Naive thymus-derived CD8-positive, alpha-beta T cell (primary cell): ENCODE results near the gene ADGRG4. TPM values are rescaled to one million over a fixed set of nuclear protein-coding genes. Genes with fewer than 3 reads are reported as not detected.

ENCODE experiments used
- ATAC-seq, 2 donors: fragments of 150-1000 bp; cut with Tn5 transposase in 1 of 2; sonication (Bioruptor Pico), chemical (Tn5 transposase) in 1 of 2; 1 replicate in 1 of 2; 2 replicates in 1 of 2; pipeline ENCODE4 v1.10.0; 2021; ENCODE audit warnings: mild to moderate bottlenecking in 2 of 2, moderate library complexity in 2 of 2
- POLR2A ChIA-PET: fragments of 350-600 bp; sonication (Branson Sonifier 250); formaldehyde crosslinking; loops from one replicate; lab custom pipeline; 2021; ENCODE audit warnings: antibody characterized with exemption; lab: Charles Lee
- DNase-seq, 10 donors: peaks; one replicate each; pipeline versions ENCODE4 v3.0.0 to v3.0.0-alpha.2; 2020 to 2022
- H3K27ac Mint-ChIP-seq, 10 donors: one replicate each; pipeline ENCODE4 v1.8.0; 2020 to 2022; ENCODE audit warnings: mild to moderate bottlenecking in 10 of 10, mixed read lengths in 10 of 10, moderate library complexity in 4 of 10, inconsistent platforms in 1 of 10
- H3K27me3 Mint-ChIP-seq, 5 donors: one replicate each; pipeline ENCODE4 v1.8.0; 2021 to 2022; ENCODE audit warnings: mixed read lengths in 5 of 5
- H3K36me3 Mint-ChIP-seq, 3 donors: one replicate each; pipeline ENCODE4 v1.8.0; 2020 to 2022; ENCODE audit warnings: mixed read lengths in 3 of 3, mild to moderate bottlenecking in 2 of 3, inconsistent platforms in 1 of 3
- H3K4me1 Mint-ChIP-seq, 4 donors: one replicate each; pipeline ENCODE4 v1.8.0; 2021 to 2022; ENCODE audit warnings: mixed read lengths in 4 of 4
- H3K4me3 Mint-ChIP-seq, 10 donors: one replicate each; pipeline ENCODE4 v1.8.0; 2020 to 2022; ENCODE audit warnings: mild to moderate bottlenecking in 10 of 10, mixed read lengths in 10 of 10, moderate library complexity in 6 of 10, inconsistent platforms in 1 of 10
- H3K9me3 Mint-ChIP-seq, 9 donors: one replicate each; pipeline ENCODE4 v1.8.0; 2020 to 2022; ENCODE audit warnings: mixed read lengths in 9 of 9, mild to moderate bottlenecking in 3 of 9, inconsistent platforms in 1 of 9, moderate library complexity in 1 of 9
- polyA plus RNA-seq, 3 donors: library from polyadenylated mRNA; unstranded; fragments of 300-500 nt; fragmentation: Illumina TruSeq; gene quantifications; one replicate each; pipeline ENCODE4 v1.2.3, GENCODE V29; 2021
- total RNA-seq, 8 experiments: library from RNA in 2 of 8; stranded (reverse) in 2 of 8; gene quantifications; one replicate each; pipeline ENCODE4 v1.2.3 and lab custom pipeline; 2021 to 2026

ADGRG4 gene
- total and polyA plus RNA-seq, 5 experiments from 2014 or later: not detected

GRCh38 chrX:136353526-136354093 lies 52.8 kb downstream of the ADGRG4 start:
- Mint-ChIP-seq H3K36me3 (no peaks in the 10 kb centered on the region), H3K4me3 (no peak overlapping the region), H3K4me1 (no peaks in the 10 kb centered on the region), H3K27me3 (peaks cover 0 to 10% (median 2%) of the 10 kb centered on the region in 5 donors), H3K27ac (no peak overlapping the region), H3K9me3 (no peaks in the 10 kb centered on the region)
- DNase-seq: no peak
- POLR2A ChIA-PET: no interaction called here
- no peak for ATAC-seq

- Mint-ChIP-seq H3K36me3 (no peaks in the 10 kb centered on the region), H3K27ac (no peak overlapping the region), H3K4me1 (no peaks in the 10 kb centered on the region), H3K9me3 (no peaks in the 10 kb centered on the region), H3K27me3 (peaks cover 0 to 10% (median 2%) of the 10 kb centered on the region in 5 donors), H3K4me3 (no peak overlapping the region)
- DNase-seq (no peak), ATAC-seq (no peak)
- POLR2A ChIA-PET: no interaction called here
Measured at GRCh38 chrX:136354201-136354600, 53.4 kb downstream of the ADGRG4 start.

GRCh38 chrX:136369377-136369776 lies 68.6 kb downstream of the ADGRG4 start:
- ATAC-seq: no peak
- H3K36me3 Mint-ChIP-seq: no peaks in the 10 kb centered on the region
- POLR2A ChIA-PET: no interaction called here
- no peaks in the 10 kb centered on the region for H3K4me1 Mint-ChIP-seq
- no peak overlapping the region for H3K4me3 Mint-ChIP-seq
- H3K27me3 Mint-ChIP-seq: peaks cover 0 to 15% (median 7%) of the 10 kb centered on the region in 5 donors
- H3K9me3 Mint-ChIP-seq: peaks cover 0 to 2% (median 0%) of the 10 kb centered on the region in 9 donors
- no peak overlapping the region for H3K27ac Mint-ChIP-seq
- no peak for DNase-seq

GRCh38 chrX:136376713-136377112 lies 76.0 kb downstream of the ADGRG4 start:
- no peak for DNase-seq
- H3K27ac Mint-ChIP-seq: no peak overlapping the region

GRCh38 chrX:136380010-136380769 lies 79.4 kb downstream of the ADGRG4 start:
- ATAC-seq (no peak), DNase-seq (no peak)
- Mint-ChIP-seq H3K27me3 (peaks cover 2 to 17% (median 5%) of the 10 kb centered on the region in 5 donors), H3K4me3 (no peak overlapping the region), H3K27ac (no peak overlapping the region), H3K9me3 (peaks cover 0 to 2% (median 0%) of the 10 kb centered on the region in 9 donors), H3K4me1 (no peaks in the 10 kb centered on the region), H3K36me3 (no peaks in the 10 kb centered on the region)
- POLR2A ChIA-PET: no interaction called here

More at GRCh38 chrX:136376713-136377112, 76.0 kb downstream of the ADGRG4 start:
- Mint-ChIP-seq H3K27me3 (peaks cover 0 to 14% (median 4%) of the 10 kb centered on the region in 5 donors), H3K4me3 (no peak overlapping the region), H3K9me3 (peaks cover 0 to 2% (median 0%) of the 10 kb centered on the region in 9 donors), H3K4me1 (no peaks in the 10 kb centered on the region), H3K36me3 (no peaks in the 10 kb centered on the region)
- POLR2A ChIA-PET: no interaction called here
- ATAC-seq: no peak

GRCh38 chrX:136386173-136386572 lies 85.4 kb downstream of the ADGRG4 start:
- Mint-ChIP-seq H3K27ac (no peak overlapping the region), H3K36me3 (no peaks in the 10 kb centered on the region), H3K4me3 (no peak overlapping the region), H3K9me3 (no peaks in the 10 kb centered on the region), H3K27me3 (peaks cover 2 to 14% (median 6%) of the 10 kb centered on the region in 5 donors), H3K4me1 (no peaks in the 10 kb centered on the region)
- DNase-seq (no peak), ATAC-seq (no peak)
- POLR2A ChIA-PET: no interaction called here

GRCh38 chrX:136386826-136387225 lies 86.1 kb downstream of the ADGRG4 start:
- H3K27me3 Mint-ChIP-seq: peaks cover 2 to 14% (median 4%) of the 10 kb centered on the region in 5 donors
- no peaks in the 10 kb centered on the region for H3K4me1 Mint-ChIP-seq
- H3K27ac Mint-ChIP-seq: no peak overlapping the region

GRCh38 chrX:136387951-136388502 lies 87.3 kb downstream of the ADGRG4 start:
- Mint-ChIP-seq H3K9me3 (no peaks in the 10 kb centered on the region), H3K4me3 (no peak overlapping the region), H3K36me3 (no peaks in the 10 kb centered on the region), H3K27ac (no peak overlapping the region), H3K27me3 (peaks cover 0 to 12% (median 2%) of the 10 kb centered on the region in 5 donors), H3K4me1 (no peaks in the 10 kb centered on the region)
- ATAC-seq: no peak
- no peak for DNase-seq
- POLR2A ChIA-PET: no interaction called here

More at GRCh38 chrX:136386826-136387225, 86.1 kb downstream of the ADGRG4 start:
- no peak for ATAC-seq
- POLR2A ChIA-PET: no interaction called here
- no peak overlapping the region for H3K4me3 Mint-ChIP-seq
- DNase-seq: no peak
- no peaks in the 10 kb centered on the region for H3K9me3 Mint-ChIP-seq
- H3K36me3 Mint-ChIP-seq: no peaks in the 10 kb centered on the region

- no peaks in the 10 kb centered on the region for H3K9me3 Mint-ChIP-seq
- H3K36me3 Mint-ChIP-seq: no peaks in the 10 kb centered on the region
- ATAC-seq (no peak), DNase-seq (no peak)
- H3K4me1 Mint-ChIP-seq: no peaks in the 10 kb centered on the region
- no peak overlapping the region for H3K4me3 Mint-ChIP-seq
- POLR2A ChIA-PET: no interaction called here
- peaks cover 0 to 12% (median 1%) of the 10 kb centered on the region in 5 donors for H3K27me3 Mint-ChIP-seq
- H3K27ac Mint-ChIP-seq: no peak overlapping the region
Measured at GRCh38 chrX:136390921-136391320, 90.2 kb downstream of the ADGRG4 start.

GRCh38 chrX:136395271-136395670 lies 94.5 kb downstream of the ADGRG4 start:
- H3K9me3 Mint-ChIP-seq: no peaks in the 10 kb centered on the region
- no peaks in the 10 kb centered on the region for H3K4me1 Mint-ChIP-seq
- DNase-seq: no peak
- no peaks in the 10 kb centered on the region for H3K36me3 Mint-ChIP-seq
- H3K4me3 Mint-ChIP-seq: no peak overlapping the region
- no peak overlapping the region for H3K27ac Mint-ChIP-seq
- POLR2A ChIA-PET: no interaction called here
- H3K27me3 Mint-ChIP-seq: no peaks in the 10 kb centered on the region
- no peak for ATAC-seq

- POLR2A ChIA-PET: no interaction called here
- ATAC-seq: no peak
- H3K27me3 Mint-ChIP-seq: peaks cover 0 to 1% (median 0%) of the 10 kb centered on the region in 5 donors
- H3K27ac Mint-ChIP-seq: no peak overlapping the region
- no peak overlapping the region for H3K4me3 Mint-ChIP-seq
- no peaks in the 10 kb centered on the region for H3K9me3 Mint-ChIP-seq
- no peak for DNase-seq
- no peaks in the 10 kb centered on the region for H3K36me3 Mint-ChIP-seq
- H3K4me1 Mint-ChIP-seq: no peaks in the 10 kb centered on the region
Measured at GRCh38 chrX:136397001-136397400, 96.2 kb downstream of the ADGRG4 start.

GRCh38 chrX:136405126-136405525 lies 104.4 kb downstream of the ADGRG4 start:
- Mint-ChIP-seq H3K4me3 (no peak overlapping the region), H3K9me3 (no peaks in the 10 kb centered on the region), H3K27ac (no peak overlapping the region), H3K27me3 (peaks cover 0 to 8% (median 0%) of the 10 kb centered on the region in 5 donors), H3K4me1 (no peaks in the 10 kb centered on the region), H3K36me3 (no peaks in the 10 kb centered on the region)
- ATAC-seq (no peak), DNase-seq (no peak)
- POLR2A ChIA-PET: no interaction called here

- peaks cover 0 to 5% (median 0%) of the 10 kb centered on the region in 9 donors for H3K9me3 Mint-ChIP-seq
- no peaks in the 10 kb centered on the region for H3K36me3 Mint-ChIP-seq
- no peak overlapping the region for H3K27ac Mint-ChIP-seq
- DNase-seq (no peak), ATAC-seq (no peak)
- POLR2A ChIA-PET: no interaction called here
- H3K4me1 Mint-ChIP-seq: no peaks in the 10 kb centered on the region
- H3K4me3 Mint-ChIP-seq: no peak overlapping the region
- peaks cover 0 to 2% (median 0%) of the 10 kb centered on the region in 5 donors for H3K27me3 Mint-ChIP-seq
Measured at GRCh38 chrX:136417806-136418205, 117.0 kb downstream of the ADGRG4 start.
